GM12801 (cell line): ENCODE data around the gene COG5.

Source experiments
- TF ChIP-seq, protein P1 (sequence below): IDR thresholded peaks from one replicate; pipeline ENCODE4 v1.5.1; 2011; ENCODE audit warnings: control low read depth; ENCODE audit not compliant: insufficient read length; ENCODE audit errors: extremely low read depth

Gene COG5

DNA sequence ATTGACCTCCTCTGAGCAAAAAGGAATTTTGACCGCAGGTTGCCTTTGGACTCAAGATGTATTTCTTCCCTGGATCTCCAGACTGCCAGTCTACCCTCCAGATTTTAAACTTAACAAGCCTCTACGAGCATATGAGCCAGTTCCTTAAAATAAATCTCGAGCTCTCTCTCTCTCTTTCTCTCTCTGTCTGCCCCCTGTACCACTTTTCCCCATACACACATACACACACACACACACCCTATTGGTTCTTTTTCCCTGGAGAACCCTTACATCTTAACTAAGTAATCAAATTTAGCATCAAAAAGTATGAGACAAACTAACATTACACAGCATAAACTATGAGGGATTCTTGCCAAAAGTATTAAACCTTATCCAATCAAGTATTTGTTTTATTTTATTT lies 27.7 kb upstream of the COG5 start:
- TF ChIP-seq, protein P1, sequence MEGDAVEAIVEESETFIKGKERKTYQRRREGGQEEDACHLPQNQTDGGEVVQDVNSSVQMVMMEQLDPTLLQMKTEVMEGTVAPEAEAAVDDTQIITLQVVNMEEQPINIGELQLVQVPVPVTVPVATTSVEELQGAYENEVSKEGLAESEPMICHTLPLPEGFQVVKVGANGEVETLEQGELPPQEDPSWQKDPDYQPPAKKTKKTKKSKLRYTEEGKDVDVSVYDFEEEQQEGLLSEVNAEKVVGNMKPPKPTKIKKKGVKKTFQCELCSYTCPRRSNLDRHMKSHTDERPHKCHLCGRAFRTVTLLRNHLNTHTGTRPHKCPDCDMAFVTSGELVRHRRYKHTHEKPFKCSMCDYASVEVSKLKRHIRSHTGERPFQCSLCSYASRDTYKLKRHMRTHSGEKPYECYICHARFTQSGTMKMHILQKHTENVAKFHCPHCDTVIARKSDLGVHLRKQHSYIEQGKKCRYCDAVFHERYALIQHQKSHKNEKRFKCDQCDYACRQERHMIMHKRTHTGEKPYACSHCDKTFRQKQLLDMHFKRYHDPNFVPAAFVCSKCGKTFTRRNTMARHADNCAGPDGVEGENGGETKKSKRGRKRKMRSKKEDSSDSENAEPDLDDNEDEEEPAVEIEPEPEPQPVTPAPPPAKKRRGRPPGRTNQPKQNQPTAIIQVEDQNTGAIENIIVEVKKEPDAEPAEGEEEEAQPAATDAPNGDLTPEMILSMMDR = no peak

DNA sequence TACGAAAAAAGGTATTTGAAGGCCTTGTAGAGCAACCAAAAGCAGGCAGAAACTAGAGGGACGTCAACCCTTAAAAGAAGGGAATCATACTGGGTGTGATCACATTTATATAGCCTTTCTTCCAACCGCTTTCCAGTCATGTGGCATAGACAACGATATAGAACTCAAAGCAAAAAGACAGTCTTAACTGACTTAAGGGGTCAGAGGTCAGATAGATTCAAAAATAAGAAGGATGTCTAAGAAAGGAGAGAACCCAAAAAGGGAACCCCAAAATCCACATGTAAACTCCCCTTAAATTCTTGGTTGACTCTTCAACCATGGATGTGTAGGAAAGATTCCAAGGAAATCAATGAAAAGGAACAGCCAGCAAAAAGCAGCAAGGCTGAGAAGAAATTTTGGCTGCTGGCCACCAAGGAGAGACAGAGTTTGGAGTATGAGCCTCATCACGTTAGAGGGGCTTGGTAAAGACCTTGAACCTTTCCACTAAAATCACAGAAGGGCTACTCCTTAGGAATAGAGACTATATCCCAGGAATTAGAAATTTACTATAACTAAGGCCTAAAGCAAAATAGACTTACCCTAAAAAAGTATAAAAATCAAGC lies 24.9 kb upstream of the COG5 start:
- TF ChIP-seq, protein P1 = no peak

DNA sequence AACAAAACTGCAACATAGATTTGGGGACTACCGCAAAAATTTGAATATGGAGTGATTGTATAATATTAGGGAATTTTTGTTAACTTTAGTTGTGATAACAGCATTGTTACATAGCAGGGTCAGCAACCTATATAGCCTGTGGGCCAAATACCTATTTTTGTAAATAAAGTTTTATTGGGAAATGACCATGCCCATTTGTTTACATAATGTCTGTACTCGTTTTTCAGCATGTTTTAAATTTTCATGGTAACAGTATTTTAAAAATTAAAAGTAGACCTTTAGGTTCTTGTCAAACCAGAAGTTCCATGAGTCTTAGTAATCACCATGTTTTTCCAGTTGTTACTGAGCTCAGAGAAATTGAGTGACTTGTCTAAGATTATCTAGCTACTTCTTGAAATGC lies 21.0 kb upstream of the COG5 start:
- TF ChIP-seq, protein P1 = no peak

DNA sequence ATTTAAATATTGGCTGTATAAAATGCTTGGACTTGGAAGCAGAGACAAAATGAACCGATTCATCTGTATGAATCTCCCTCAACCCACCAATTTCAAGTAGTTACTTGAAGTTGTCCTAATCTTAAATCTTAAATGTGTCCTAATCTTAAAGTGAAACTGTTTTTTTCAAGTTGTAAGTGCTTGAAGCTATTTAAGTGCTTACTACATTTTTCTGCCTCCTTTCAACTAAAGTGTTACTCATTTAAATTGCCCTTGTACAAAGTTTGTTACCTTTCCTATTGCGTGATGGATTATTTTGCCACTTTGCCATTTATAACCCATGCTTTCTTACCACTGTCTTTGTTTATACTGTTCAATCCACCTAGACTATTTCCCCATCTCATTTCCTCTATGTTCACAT lies 19.2 kb upstream of the COG5 start:
- TF ChIP-seq, protein P1 = no peak

DNA sequence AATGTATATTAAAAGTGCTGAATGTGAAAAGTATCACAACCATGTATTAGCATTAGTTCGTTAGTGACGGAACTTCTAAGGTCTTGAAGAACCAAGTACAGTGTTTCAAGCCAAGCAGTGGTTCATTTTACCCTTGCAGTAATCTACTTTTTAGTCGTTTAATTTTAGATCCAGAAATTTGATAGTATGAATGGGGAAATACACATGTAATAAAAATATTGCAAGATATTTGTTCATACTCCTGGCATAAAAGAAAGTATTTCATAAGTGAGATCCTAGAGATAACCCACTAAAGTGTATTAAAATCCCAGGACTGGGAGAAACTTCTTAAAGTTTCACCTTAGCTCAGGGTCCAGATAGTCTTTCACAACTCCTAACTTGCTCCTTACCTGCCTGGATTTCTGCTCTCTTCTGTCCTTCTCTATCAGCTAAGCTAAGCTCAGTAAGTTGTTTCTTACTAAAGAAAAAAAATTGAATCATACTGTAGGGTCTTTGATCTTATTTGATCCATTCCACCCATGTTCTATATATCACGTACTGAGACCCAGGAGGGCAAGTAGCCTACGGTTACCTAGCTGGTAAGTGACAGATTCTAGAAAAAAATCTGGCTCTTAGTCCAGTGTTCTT lies 17.8 kb upstream of the COG5 start:
- TF ChIP-seq, protein P1 = no peak

DNA sequence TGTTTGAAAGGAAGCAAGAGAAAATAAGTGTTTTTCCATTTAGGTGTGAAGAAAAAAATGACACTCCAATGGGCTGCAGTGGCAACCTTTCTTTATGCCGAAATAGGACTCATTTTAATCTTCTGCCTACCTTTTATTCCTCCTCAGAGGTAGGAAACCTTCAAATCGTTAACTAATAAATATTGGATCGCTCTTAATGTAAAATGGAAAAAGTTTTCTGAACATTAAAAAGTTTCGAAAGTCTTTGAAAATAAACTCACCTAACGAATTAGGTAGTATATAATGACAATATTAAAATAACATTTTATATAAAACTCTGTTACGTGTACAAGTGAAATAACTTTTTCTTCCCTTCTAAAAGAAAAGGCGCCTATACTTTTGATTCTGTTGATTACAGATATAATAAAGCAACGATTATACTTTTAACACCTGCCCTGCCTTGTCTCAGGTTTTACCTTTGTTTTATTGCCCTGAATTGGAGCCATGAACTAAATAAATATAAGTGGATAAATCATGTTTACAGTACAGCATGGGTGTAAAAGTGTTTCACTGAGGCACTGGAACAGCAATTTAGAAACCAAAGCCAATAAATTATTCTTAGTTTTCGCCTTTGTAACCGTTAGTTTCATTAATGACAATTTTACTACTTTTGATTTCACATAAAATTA lies 17.1 kb upstream of the COG5 start:
- TF ChIP-seq, protein P1 = no peak

DNA sequence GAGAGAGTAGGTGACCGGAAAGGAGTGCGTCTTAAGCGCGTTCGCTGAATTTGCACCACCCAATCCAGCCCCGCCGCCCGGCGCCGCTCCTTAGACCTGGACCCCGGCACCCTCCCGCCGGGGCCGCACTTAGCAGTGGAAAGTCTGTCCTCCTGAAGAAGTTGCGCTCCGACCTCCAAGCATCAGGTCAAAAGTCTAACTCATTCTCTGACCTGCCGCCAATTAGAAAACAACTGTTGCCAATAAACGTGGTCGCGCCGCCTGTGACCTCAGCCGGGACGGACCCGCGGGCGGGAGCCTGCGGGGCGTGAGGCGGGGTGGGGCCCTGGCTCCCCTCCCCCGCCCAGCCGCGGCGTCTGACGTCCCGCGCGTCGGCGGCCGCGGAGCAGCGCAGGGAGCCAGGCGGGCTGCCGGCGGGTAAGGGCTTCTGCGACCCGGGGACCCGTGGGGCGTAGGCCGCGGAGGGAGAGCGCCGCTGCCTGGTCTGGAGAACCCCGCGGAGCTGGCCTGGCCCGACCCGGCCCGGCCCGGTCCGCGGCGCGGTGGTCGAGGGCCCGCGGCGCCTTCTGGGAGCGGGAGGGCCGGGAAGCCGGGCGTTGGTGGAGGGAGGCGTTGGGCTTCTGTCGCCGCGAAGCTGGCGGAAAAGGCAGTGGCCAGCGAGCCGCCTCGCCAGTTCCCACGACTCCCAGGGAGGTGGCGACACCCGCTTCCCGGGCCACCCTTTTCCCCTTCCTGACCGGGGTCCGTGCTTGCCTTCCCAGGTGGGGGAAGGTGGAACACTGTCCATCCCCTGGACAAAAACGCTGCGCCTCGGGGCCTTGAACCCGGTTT lies 16.4 kb upstream of the COG5 start, which contains the start of gene BCAP29:
Gene BCAP29, plus strand, starts transcription at position 362 of the 831 bp plus-strand sequence. CDS start 527 bp downstream, outside the sequence.
- TF ChIP-seq, protein P1 = no peak
